ENCODE data around the gene IRX4.

Gene IRX4

DNA sequence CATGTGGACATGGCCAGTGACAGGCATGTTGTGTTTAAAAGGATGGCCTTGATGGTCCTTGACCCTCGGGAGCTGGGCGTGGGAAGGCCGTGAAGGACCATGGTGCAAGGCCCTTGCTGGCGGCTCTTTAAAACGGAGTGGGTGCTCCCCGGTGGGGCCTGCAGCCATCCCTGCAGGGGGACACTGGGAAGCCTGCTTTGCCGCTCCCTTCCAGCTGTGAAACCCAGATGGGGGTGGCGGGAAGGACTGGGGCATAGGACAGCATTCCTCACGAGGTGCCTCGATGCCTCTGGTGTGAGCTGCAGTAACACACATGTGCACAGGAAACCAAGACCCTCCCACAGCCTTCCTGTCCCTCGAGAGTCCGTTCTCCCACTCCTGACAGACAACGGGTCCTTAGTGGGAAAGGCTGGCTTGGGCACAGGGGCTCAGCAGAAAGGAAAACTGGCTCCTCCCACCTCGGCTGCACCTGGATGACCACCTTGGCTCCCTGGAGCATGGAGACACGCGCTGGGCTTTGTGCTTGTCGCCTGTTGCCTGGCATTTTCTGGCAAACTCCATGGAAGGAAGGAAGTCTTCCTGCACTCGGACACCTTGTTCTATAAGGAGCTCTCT lies 30.3 kb upstream of the IRX4 start:
- DNase-seq = no peak

DNA sequence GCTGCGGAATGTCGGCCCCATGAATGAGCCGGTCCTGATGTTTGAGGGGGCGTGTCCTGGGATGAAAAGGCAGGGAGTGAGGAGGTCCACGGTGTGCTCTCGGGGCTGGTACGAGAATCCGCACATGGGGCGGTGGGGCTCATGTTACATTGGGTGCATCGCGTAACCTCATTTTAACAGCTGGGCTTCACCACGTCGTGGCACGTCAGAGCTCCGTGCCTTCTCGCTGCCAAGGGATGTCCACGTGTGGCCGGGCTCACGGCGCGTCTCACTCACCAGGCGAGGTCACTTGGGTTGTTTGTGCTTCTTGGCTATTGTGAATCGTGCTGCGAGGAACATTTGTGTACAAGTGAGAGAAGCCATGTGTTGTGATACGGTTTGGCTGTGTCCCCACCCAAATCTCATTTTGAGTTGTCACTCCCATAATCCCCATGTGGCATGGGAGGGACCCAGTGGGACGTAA lies 29.1 kb upstream of the IRX4 start:
- no peak for DNase-seq

- DNase-seq = no peak
These were observed 28.4 kb upstream of the IRX4 start for GRCh38 chr5:1910861-1911772.

DNA sequence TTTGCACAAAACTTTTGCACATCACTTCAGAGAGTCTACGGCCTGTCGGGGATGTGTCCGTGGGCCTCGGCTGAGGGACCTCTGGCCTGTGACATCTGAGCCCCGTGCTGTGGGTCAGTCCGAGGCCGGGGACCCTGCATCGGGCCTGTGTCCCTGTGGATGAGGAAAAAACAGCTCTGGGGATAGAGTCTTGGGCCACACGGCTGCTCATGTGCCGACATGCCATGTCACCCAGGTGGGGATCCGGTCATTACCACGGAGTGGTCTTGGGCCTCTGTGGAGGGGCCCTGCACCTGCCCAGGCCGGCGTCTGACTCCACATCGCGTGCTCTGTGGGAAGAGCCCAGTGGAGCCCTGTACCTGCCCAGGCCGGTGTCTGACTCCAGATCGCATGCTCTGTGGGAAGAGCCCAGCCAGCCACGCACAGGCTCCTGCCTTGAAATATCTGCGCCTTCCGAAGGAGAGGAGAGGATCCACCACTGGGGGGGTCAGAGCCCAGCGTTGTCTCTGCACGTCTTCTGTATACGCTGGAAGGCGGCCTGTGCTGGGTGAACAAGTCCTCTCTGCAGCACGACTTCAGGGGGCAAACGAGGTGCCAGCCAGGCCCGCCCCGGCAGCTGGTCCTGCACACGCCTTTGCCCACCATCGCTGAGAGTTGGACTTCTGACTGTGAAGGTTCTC lies 27.5 kb upstream of the IRX4 start:
- no peak for DNase-seq

GRCh38 chr5:1909346-1909985 lies 26.7 kb upstream of the IRX4 start:
- no peak for DNase-seq

- DNase-seq = no peak
These were observed 26.2 kb upstream of the IRX4 start for GRCh38 chr5:1908931-1909330.

GRCh38 chr5:1907616-1908015 lies 24.9 kb upstream of the IRX4 start:
- DNase-seq = no peak

DNA sequence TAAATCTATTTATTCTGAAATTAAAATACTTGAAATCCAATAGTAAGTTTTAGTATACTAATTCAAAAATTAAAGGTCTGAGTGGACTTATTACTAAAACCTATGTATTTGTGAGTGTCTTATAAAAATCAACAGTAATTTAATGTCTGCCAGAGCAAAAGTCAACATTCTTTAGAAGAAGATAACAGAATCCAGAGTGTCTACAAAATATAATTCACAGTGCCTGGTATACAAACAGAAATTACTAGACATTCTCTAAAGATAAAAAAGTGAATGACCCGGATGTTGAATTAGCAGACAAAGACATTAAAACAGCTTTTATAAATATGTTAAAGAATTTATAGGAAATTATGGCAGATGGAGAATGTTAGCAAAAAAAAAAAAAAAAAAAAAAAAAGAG lies 22.4 kb upstream of the IRX4 start:
- DNase-seq = no peak

GRCh38 chr5:1901983-1902382 lies 19.3 kb upstream of the IRX4 start:
- DNase-seq = no peak

GRCh38 chr5:1901061-1901460 lies 18.3 kb upstream of the IRX4 start:
- no peak for DNase-seq

- no peak for DNase-seq
These were observed 16.5 kb upstream of the IRX4 start for GRCh38 chr5:1899201-1899600.

DNA sequence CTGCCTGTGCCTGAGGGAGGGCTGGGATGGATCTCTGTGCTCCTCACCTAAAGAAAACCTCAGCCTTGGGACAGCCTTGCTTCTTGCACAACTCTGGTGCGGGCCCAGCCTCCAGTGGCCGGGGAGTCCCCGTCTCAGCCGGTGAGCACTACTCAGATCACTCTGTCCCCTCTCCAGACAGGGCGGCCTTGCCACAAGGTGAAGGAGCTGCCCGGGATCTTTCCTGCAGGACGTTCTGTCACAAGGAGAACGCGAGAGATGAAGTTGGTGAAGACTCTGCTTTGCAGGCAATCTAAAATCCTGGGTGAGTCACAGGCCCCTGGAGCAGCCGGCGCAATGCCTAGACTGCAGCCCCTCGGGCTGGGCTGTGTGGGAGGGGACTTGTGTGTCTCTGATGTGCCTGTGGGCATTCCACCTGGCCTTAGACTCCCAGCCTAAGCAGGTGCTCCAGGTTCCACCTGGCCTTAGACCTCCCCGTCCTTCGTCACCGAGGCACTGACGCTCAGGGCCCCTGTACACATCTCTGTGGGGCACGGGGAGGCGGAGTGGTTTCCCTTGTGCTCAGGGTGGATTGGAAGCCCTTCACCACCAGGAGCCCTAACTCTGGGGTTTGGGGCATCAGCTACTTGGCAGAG lies 15.2 kb upstream of the IRX4 start:
- DNase-seq = no peak

DNA sequence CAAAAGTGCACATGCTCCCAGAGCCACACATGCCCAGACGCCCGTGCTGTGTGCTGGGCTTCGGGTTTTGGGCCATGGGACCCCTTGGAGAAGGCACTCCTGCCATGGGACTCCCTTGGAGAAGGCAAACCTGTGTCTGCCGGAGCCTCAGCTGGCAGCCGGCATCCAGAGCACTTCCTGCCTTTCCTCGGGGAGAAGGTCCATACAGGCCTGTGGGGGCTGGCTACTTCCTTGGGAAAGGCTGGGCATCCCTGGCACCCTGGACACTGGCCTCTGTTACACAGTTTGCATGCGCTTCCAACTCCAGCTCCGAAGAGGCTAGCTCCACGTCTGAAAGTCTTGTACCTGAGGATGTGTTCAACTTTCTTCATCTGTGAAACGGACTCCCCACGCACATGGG lies 14.7 kb upstream of the IRX4 start:
- no peak for DNase-seq

GRCh38 chr5:1896602-1897376 lies 14.1 kb upstream of the IRX4 start:
- DNase-seq = no peak

DNA sequence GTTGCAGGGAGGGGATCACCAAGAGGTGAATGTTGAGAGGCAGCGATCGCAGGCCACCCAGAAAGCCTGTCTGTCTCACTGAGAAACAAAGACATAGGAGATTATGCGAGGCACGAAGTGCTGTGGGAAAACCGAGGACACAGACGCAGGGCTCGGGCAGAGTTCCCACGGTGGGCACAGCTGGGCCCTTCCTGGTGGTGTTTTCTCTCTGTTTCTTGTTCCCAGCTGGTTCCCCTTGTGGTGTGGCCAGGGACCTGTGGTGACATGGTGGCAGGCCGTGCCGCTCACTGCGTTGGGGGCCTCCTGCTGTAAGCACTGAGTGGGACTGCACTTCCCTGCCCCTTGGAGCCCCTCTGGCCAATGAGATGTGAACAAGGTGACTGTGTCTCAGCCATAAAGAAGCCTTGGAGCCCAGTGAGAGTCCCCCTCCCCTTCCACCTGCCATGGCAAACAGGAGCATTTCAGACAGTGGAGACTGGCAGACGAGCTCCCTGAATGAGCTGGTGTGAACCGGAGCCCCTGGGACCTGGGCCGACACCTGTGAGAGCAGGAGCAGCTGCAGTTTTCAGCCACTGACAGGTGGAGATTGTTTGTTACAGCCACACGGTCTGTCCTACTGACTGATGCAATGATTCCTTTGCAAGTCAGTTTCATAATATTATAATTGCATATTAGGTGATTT lies 13.2 kb upstream of the IRX4 start:
- no peak for DNase-seq

DNA sequence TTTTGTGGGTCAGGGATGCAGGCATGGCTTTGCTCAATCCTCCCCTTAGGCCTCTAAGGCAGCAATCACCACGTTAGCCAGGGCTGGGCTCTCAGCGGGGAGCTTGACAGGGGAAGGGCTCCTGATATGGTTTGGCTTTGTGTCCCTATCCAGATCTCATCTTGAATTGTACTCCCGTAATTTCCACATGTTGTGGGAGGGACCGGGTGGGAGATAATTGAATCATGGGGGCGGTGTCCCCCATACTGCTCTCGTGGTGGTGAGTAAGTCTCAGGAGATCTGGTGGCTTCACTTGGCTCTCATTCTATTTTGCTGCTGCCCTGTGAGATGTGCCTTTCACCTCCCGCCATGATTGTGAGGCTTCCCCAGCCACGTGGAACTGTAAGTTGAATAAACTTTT lies 11.5 kb upstream of the IRX4 start:
- DNase-seq = no peak

DNA sequence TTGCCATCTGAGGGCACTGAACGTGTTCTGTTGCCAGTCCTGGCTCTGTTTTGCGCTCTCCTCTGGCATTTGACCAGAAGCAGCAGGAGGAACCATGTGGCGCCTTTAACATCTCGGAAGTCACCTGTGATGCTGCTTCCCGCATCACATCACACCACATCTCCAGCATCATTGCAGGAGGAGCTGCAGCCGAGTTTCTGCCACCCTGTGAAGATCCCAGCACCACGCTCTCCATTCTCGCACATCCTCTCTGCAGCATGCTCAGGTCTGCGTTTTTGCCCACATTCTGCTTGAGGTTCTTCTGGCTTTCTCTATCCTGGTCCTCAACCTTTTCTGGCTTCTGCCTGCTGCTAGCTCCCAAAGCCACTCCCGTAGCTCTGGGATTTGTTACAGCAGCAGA lies 11.0 kb upstream of the IRX4 start:
- DNase-seq = no peak

DNA sequence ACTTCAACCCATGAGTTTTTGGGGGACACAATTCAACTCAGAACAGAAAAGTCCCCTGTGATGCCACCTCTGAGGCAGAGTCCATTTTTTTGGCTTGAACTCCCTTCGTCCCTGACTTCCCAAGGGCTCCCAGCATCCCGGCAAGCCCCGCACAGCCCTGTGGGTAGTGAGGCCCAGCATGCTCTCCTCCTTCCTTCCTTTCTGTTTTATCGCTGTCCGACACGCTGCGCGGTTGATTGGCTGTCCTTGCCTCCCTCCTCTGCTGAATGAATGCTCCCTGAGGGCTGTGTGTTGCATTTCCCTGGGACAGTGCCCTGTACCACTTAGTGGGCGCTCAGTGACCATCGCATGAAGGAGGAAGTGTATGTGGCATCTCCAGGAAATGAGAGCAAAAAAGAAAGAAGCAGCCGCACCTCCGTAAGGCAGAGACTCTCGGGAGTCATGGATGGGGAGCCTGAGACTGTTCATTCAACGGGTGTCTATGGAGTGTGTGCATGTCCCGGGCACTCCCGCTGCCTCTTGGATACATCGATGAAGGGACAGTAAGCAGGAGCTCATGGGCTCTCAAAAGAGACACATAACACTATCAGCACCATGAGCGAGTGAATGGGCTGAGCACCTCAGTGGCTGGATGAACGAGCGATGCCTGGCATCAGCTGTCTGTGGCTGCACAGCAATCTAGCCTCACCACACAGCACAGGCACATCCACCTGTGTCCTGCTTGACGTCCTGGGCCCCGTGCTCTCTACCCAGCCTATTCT lies 10.1 kb upstream of the IRX4 start:
- DNase-seq = no peak

DNA sequence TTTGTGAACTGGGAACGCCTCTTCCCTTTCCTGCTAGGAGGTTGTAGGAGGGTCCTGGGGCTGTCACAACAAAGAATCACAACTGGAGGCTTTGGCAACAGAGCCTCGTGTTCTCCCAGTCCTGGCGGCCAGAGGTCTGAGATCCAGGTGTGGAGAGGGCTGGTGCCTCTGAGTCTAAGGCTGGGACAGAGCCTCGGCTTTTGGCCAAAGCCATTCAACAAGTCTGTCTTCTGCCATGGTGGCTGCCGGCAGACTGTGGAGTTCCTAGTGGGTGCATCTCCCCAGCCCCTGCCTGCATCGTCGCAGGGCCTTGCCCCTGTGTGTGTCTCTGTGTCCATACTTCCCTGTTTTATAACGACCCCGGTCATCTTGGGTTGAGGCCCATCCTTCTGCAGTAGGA lies 9.5 kb upstream of the IRX4 start:
- DNase-seq = no peak

DNA sequence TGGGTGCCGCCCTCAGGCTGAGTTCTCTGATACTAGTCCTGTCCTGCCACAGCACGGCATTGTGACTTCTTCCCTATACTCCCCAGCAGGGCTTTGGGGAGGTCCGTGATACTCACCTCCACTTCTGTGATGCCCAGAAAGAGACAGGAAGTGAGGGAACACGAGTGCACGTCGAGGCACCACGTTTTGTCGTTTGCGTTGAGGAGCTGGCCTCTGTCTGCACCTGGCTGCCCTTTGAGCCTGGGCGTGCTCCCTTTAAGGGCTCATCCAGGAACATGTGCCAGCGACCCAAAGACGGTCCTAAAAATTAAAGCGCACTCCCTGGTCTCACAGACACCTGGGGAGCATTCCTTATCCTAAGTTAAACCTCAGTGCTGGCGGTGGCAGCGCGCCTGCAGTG lies 8.7 kb upstream of the IRX4 start:
- DNase-seq = no peak

- no peak for DNase-seq
These were observed 7.6 kb upstream of the IRX4 start for GRCh38 chr5:1890296-1890695.
